SK-N-MC (cell line): ENCODE measurements around the gene ZNF222.

ENCODE experiments used
- EZH2 ChIP-seq: fragments of 200-600 bp; sonication (generic); IDR thresholded peaks from one replicate; pipeline ENCODE4 v1.6.1; 2017; ENCODE audit warnings: antibody characterized with exemption
- POLR2AphosphoS5 ChIP-seq: IDR thresholded peaks from 2 replicates; pipeline ENCODE4 v1.6.1; 2012; ENCODE audit warnings: mild to moderate bottlenecking, low read depth, low read length, borderline replicate concordance

DNA sequence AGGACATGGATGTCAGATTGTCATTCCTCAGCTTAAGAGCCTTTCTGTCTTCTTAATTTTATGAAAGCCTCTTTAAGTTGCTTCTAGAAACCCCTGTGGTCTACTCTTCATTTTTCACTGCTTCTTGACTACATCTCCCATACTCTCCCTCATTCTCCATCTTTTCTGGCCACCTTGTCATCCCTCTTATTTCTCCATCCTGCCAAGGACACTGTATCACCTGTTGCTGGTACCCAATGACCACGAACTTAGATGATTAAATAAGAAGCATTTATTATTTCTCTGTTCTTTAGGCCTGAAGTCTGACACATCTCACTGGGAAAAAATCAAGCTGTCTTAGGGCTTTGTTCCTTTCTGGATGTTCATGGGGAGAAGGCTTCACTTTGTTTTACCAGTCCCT, 35.9 kb downstream of the ZNF222 start:
- no peak for TF ChIP-seq EZH2
- TF ChIP-seq POLR2AphosphoS5 = no peak
